ENCODE measurements around the gene CD151. TPM values are rescaled to one million over a fixed set of nuclear protein-coding genes. Genes with fewer than 3 reads are reported as not detected.

CD151 gene
- total and polyA plus RNA-seq, 9 donors = 133 to 178 (median 147) TPM

DNA sequence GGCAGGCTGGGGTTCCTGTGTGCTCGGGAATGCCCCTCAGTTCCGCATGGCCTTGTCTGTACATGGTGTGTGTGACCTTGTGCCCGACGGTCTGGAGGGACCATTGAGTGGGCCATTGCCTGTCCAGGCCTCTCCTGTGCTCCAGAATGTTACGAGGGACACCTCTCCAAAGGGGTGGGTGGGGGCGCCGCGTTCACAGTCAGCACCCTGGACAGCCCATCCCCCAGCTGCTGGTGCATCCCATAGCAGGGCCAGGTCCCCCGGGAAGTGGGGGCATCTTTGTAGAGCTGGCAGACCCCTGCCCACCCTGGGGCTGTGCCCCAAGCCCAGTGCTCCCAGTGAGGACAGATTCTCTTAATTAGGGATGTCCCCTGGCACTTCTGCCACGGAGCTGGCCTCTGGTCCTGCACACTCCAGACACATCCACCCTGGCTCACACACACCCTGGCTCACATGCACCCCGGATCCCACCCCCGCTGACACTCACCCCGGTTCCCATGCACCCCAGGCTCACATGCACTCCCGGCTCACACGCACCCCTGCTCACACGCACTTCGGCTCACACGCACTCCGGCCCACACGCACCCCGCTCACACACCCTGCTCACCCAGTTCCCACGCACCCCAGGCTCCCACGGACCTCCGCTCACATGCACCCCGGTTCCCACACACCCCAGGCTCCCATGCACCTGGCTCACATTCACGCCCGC, 25.5 kb downstream of the CD151 start:
- Histone ChIP-seq H3K27ac (ENCODE audit: low read length) (no peak overlapping the region), H3K9me3 (replicated peaks; ENCODE audit: control insufficient read depth, low read depth, low read length) (no peaks in the 10 kb centered on the region), H3K4me1 (ENCODE audit: control insufficient read depth, insufficient read depth, low read length) (peaks cover 70% of the 10 kb centered on the region), H3K36me3 (ENCODE audit: control insufficient read depth, insufficient read depth, low read length) (peaks cover 3% of the 10 kb centered on the region), H3K4me3 (ENCODE audit: low read length) (no peak overlapping the region), H3K27me3 (ENCODE audit: control insufficient read depth, insufficient read depth, low read length) (no peaks in the 10 kb centered on the region)
- WGBS (ENCODE audit: insufficient coverage) = 78% methylated on average over 25 of the region's 27 CpGs
- no peak for DNase-seq

DNA sequence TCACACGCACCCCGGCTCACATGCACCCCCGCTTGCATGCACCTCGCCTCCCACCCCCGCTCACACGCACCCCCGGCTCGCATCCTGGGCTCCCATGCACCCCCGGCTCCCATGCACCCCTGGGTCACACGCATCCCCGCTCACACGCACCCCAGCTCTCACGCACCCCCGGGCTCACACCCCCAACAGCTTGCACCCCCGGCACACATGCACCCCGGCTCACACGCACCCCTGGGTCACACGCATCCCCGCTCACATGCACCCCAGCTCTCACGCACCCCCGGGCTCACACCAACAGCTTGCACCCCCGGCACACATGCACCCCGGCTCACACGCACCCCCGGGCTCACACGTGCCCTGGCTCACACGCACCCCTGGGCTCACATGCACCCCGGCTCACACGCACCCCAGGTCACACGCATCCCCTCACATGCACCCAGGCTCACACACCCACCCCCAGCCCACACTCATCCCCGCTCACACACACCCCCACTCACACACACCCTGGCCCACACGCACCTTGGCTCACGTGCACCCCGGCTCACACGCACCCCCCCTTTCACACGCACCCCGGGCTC, 26.1 kb downstream of the CD151 start:
- 89% methylated on average over 30 of the region's 37 CpGs for WGBS (ENCODE audit: insufficient coverage)
- Histone ChIP-seq H3K27ac (ENCODE audit: low read length) (no peak overlapping the region), H3K4me3 (ENCODE audit: low read length) (no peak overlapping the region), H3K9me3 (replicated peaks; ENCODE audit: control insufficient read depth, low read depth, low read length) (no peaks in the 10 kb centered on the region), H3K27me3 (ENCODE audit: control insufficient read depth, insufficient read depth, low read length) (no peaks in the 10 kb centered on the region), H3K4me1 (ENCODE audit: control insufficient read depth, insufficient read depth, low read length) (peaks cover 67% of the 10 kb centered on the region), H3K36me3 (ENCODE audit: control insufficient read depth, insufficient read depth, low read length) (peaks cover 4% of the 10 kb centered on the region)
- no peak for DNase-seq

DNA sequence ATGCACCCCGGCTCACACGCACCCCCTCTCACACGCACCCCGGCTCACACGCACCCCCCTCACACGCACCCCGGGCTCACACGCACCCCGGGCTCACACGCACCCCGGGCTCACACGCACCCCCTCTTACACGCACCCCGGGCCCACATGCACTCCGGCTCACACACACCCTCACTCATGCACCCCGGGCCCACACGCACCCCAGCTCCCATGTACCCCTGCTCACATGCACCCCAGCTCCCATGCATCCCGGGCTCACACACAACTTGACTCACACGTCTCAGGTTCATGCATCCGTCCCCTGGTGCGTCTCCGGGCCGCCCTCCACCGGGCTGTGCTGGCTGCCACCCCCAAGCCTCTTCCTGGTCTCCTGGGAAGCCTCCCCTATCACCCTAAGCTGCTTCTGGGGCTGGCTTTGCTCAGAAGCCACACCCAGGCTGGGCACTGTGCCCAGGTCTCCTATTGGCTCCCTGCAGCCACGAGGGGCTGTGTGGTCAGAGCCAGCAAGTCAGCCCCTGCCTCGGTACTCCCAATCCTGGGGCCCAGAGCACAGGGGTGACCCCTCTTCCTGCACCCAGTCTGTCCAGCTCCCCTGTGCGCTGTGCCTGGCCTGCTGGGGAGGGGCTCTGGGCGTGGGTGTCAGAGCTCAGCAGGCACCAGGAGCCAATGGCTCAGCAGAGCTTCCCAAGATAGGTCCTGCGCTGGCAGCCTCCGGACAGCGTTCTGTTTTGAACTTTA, 26.8 kb downstream of the CD151 start:
- Histone ChIP-seq H3K4me1 (ENCODE audit: control insufficient read depth, insufficient read depth, low read length) (peaks cover 60% of the 10 kb centered on the region), H3K36me3 (ENCODE audit: control insufficient read depth, insufficient read depth, low read length) (peaks cover 6% of the 10 kb centered on the region), H3K27me3 (ENCODE audit: control insufficient read depth, insufficient read depth, low read length) (no peaks in the 10 kb centered on the region), H3K4me3 (ENCODE audit: low read length) (no peak overlapping the region), H3K27ac (ENCODE audit: low read length) (no peak overlapping the region), H3K9me3 (replicated peaks; ENCODE audit: control insufficient read depth, low read depth, low read length) (no peaks in the 10 kb centered on the region)
- peak; percentile 88 for DNase-seq
- WGBS (ENCODE audit: insufficient coverage) = 37% methylated on average over 20 of the region's 31 CpGs

DNA sequence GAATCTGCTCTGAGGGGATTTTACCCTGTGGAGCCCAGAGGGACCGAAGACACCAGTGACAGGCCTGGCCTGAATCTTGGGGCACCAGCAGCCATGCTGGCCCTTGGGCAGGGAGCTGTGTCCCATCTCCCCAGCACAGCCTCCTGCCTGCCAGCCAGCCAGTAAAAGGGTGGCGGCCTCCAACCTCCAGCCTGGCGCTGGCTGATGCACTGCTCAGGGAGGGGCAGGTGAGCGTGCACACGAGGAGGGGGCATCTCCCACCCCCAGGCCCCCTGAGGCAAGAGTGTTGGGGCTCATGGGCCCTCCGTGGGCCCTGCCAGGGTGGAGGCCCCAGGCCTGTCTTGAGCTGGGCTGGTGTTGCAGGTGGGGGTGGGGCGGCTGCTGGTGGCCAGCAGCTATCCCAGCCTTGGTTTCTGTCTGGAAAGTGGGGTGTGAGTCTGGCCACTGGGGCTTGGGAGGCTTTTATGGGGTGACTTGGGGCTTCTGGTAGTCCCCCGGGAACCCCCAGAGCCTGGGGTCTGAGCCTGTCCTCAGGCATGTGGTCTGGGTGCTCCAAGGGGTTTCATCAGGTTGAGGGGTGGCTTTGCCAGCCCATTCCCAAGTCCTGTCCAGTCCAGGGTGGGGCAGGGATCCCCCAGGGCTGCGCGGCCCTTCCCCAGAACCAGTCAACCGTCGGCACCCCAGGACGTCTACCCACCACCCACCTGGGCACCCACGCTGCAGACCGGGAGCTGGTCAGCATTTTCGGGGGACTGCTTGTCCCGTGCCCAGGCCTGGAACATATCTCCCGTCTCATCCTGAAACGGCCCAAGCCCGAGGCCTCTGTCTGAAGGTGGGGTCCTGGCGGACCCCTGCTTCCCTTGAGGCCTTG, 27.7 kb downstream of the CD151 start:
- Histone ChIP-seq H3K4me3 (ENCODE audit: low read length) (no peak overlapping the region), H3K27ac (ENCODE audit: low read length) (no peak overlapping the region), H3K27me3 (ENCODE audit: control insufficient read depth, insufficient read depth, low read length) (no peaks in the 10 kb centered on the region), H3K36me3 (ENCODE audit: control insufficient read depth, insufficient read depth, low read length) (peaks cover 10% of the 10 kb centered on the region), H3K9me3 (replicated peaks; ENCODE audit: control insufficient read depth, low read depth, low read length) (no peaks in the 10 kb centered on the region), H3K4me1 (ENCODE audit: control insufficient read depth, insufficient read depth, low read length) (peaks cover 51% of the 10 kb centered on the region)
- DNase-seq = no peak
- WGBS (ENCODE audit: insufficient coverage) = 82% methylated on average over 16 of the region's 21 CpGs

DNA sequence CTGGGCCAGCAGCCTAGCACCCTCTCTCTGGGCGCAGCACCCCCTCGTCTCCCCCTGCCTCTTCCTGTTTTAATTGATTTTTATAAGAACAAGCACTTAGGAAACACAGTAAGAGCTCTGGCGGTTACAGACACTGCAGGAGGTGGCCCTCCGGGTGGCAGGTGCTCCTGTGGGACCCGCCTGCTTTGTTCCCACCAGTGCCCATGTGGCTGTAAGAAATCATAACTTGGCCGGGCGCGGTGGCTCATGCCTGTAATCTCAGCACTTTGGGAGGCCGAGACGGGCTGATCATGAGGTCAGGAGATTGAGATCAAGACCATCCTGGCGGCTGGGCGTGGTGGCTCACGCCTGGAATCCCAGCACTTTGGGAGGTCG, 28.3 kb downstream of the CD151 start:
- H3K27me3 ChIP-seq (ENCODE audit: control insufficient read depth, insufficient read depth, low read length) = no peaks in the 10 kb centered on the region
- DNase-seq = no peak
- WGBS (ENCODE audit: insufficient coverage) = 91% methylated on average over 11 of the region's 14 CpGs

DNA sequence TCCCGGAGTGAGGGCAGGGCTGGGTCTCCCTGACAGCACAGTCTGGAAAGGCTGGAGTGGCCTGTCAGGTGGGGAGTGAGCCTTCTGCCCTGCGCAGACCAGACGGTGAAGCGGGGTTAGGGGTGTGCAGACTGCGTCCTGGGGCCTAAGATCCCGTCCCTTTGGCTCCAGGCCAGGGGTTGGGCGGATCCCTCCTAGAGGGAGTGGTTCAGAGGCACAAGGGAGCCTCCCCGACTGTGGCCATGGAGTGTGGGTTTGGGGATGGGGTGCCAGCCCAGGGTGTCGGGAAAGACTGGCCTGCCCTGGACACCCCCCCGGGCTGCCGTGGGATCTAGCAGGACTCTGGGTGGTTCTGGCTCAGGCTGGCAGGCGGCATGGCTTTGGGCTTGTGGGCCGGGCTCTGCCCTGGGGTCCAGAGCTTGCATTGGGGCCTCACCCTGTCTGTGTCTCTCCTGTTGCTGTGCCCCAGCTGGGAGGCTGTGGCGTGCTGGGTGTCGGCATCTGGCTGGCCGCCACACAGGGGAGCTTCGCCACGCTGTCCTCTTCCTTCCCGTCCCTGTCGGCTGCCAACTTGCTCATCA, 29.4 kb downstream of the CD151 start:
- 29% methylated on average over 20 of the region's 20 CpGs for WGBS (ENCODE audit: insufficient coverage)
- Histone ChIP-seq H3K9me3 (replicated peaks; ENCODE audit: control insufficient read depth, low read depth, low read length) (no peaks in the 10 kb centered on the region), H3K36me3 (ENCODE audit: control insufficient read depth, insufficient read depth, low read length) (peaks cover 26% of the 10 kb centered on the region), H3K4me1 (ENCODE audit: control insufficient read depth, insufficient read depth, low read length) (peaks cover 34% of the 10 kb centered on the region), H3K27me3 (ENCODE audit: control insufficient read depth, insufficient read depth, low read length) (no peaks in the 10 kb centered on the region), H3K27ac (ENCODE audit: low read length) (no peak overlapping the region), H3K4me3 (ENCODE audit: low read length) (no peak overlapping the region)
- DNase-seq = no peak

More for the DNA sequence above, 28.3 kb downstream of the CD151 start:
- Histone ChIP-seq H3K4me1 (ENCODE audit: control insufficient read depth, insufficient read depth, low read length) (peaks cover 45% of the 10 kb centered on the region), H3K27ac (ENCODE audit: low read length) (no peak overlapping the region), H3K36me3 (ENCODE audit: control insufficient read depth, insufficient read depth, low read length) (peaks cover 17% of the 10 kb centered on the region), H3K9me3 (replicated peaks; ENCODE audit: control insufficient read depth, low read depth, low read length) (no peaks in the 10 kb centered on the region), H3K4me3 (ENCODE audit: low read length) (no peak overlapping the region)

DNA sequence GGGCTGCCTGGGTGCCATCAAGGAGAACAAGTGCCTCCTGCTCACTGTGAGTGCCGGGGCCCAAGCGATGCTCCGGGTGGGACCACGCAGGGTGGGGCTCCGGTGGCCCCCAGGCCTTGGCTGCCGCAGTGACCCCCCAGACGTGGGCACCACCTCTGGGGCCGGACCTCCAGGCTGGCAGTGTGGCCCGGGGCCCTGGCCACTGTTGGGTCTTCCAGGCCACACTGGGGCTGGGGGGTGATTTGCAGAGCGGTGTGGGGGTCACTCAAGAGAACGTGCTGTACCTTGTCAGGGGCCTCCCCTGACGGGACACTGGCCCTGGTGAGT, 29.9 kb downstream of the CD151 start:
- Histone ChIP-seq H3K27me3 (ENCODE audit: control insufficient read depth, insufficient read depth, low read length) (no peaks in the 10 kb centered on the region), H3K36me3 (ENCODE audit: control insufficient read depth, insufficient read depth, low read length) (peaks cover 26% of the 10 kb centered on the region), H3K27ac (ENCODE audit: low read length) (no peak overlapping the region), H3K4me1 (ENCODE audit: control insufficient read depth, insufficient read depth, low read length) (peaks cover 34% of the 10 kb centered on the region), H3K4me3 (ENCODE audit: low read length) (no peak overlapping the region), H3K9me3 (replicated peaks; ENCODE audit: control insufficient read depth, low read depth, low read length) (no peaks in the 10 kb centered on the region)
- no peak for DNase-seq
- WGBS (ENCODE audit: insufficient coverage) = 43% methylated on average over 9 of the region's 12 CpGs

DNA sequence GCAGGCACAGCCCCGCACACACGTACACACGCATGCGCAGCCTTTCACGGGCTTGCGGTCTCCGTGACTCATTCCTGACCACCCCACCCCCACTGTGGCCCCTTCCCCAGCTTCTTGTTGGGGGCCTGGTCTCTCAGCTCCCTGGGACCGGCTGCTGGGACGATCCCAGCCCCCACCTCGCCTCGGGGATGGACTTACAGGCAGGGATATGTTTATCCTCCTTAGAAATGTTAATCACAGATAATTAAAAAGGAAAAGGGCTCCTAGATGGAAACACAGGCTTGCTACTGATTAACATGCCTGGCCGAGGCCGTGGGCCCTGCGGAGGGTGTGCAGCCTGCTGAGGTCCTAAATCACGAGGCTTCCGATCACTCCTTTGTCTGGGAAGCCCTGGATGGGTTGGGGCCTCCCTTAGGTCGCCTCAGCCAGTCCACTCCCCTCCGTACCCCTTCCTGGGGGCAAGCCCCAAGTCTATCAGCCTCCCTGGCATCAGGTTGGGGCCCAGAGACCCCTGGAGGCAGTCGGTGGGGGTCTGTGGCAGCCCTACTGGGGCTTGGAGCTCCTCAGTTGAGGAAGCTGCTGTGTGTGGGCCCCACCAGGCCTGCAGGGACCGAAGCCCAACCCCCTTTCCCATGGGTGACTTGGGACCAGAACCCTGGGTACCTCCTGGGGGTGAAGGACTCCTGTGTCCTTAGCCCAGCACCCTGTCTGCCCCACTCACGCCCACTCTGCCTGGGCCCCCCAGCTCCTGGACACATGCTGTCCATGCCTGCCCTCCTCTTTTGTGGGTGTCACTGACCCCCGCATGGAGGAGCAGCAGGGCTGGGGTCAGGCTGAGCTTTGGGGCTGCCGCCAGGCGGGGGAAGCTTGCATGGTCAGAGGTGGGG, 30.5 kb downstream of the CD151 start:
- DNase-seq = no peak
- H3K36me3 ChIP-seq (ENCODE audit: control insufficient read depth, insufficient read depth, low read length) = peaks cover 28% of the 10 kb centered on the region
- WGBS (ENCODE audit: insufficient coverage) = 55% methylated on average over 18 of the region's 24 CpGs
- H3K4me3 ChIP-seq (ENCODE audit: low read length) = no peak overlapping the region
- no peaks in the 10 kb centered on the region for H3K27me3 ChIP-seq (ENCODE audit: control insufficient read depth, insufficient read depth, low read length)
- H3K9me3 ChIP-seq (replicated peaks; ENCODE audit: control insufficient read depth, low read depth, low read length) = no peaks in the 10 kb centered on the region
- peaks cover 34% of the 10 kb centered on the region for H3K4me1 ChIP-seq (ENCODE audit: control insufficient read depth, insufficient read depth, low read length)
- H3K27ac ChIP-seq (ENCODE audit: low read length) = no peak overlapping the region
